CD4-positive, alpha-beta memory T cell (primary cell): ENCODE data around the gene CTDP1. TPM values are rescaled to one million over a fixed set of nuclear protein-coding genes. Genes with fewer than 3 reads are reported as not detected.

Experiments
- CTCF ChIA-PET: fragments of 350-600 bp; sonication (Branson Sonifier 250); formaldehyde crosslinking; loops from one replicate; lab custom pipeline; 2021; ENCODE audit warnings: inconsistent platforms; ENCODE audit not compliant: partially characterized antibody; lab: Charles Lee
- POLR2A ChIA-PET: fragments of 350-600 bp; sonication (Branson Sonifier 250); formaldehyde crosslinking; loops from one replicate; lab custom pipeline; 2021; ENCODE audit not compliant: partially characterized antibody; lab: Charles Lee
- DNase-seq, 5 donors: peaks; one replicate each; pipeline versions ENCODE4 v3.0.0 to v3.0.0-alpha.2; 2020 to 2022; ENCODE audit warnings: mixed read lengths in 1 of 5
- H3K27ac ChIP-seq: one replicate; pipeline ENCODE4 v1.7.0; 2013; ENCODE audit warnings: low read depth, low read length
- H3K27me3 ChIP-seq: 2 replicates; pipeline ENCODE4 v1.7.0; 2013; ENCODE audit warnings: mild to moderate bottlenecking, low read length, moderate library complexity; ENCODE audit not compliant: insufficient read depth
- H3K36me3 ChIP-seq: 2 replicates; pipeline ENCODE4 v1.7.0; 2013; ENCODE audit warnings: mild to moderate bottlenecking, low read length, moderate library complexity; ENCODE audit not compliant: insufficient read depth
- H3K4me1 ChIP-seq: 2 replicates; pipeline ENCODE4 v1.7.0; 2013; ENCODE audit warnings: mild to moderate bottlenecking, low read length, moderate library complexity; ENCODE audit not compliant: insufficient read depth
- H3K4me3 ChIP-seq, 2 donors: one replicate each; pipeline ENCODE4 v1.7.0; 2013; ENCODE audit warnings: low read length in 2 of 2, mild to moderate bottlenecking in 1 of 2
- H3K9me3 ChIP-seq, 2 donors: one replicate each; pipeline ENCODE4 v1.7.0; 2013; ENCODE audit warnings: low read length in 2 of 2, control low read depth in 1 of 2; ENCODE audit not compliant: control insufficient read depth in 1 of 2
- H3K27ac Mint-ChIP-seq, 7 donors: one replicate each; pipeline ENCODE4 v1.8.0; 2020 to 2021; ENCODE audit warnings: mixed read lengths in 7 of 7, mild to moderate bottlenecking in 6 of 7, inconsistent platforms in 3 of 7, moderate library complexity in 3 of 7
- H3K27me3 Mint-ChIP-seq, 2 donors: one replicate each; pipeline ENCODE4 v1.8.0; 2020 to 2021; ENCODE audit warnings: mixed read lengths in 2 of 2
- H3K36me3 Mint-ChIP-seq, 2 donors: one replicate each; pipeline ENCODE4 v1.8.0; 2020 to 2021; ENCODE audit warnings: mixed read lengths in 2 of 2, inconsistent platforms in 1 of 2, mild to moderate bottlenecking in 1 of 2
- H3K4me1 Mint-ChIP-seq, 4 donors: one replicate each; pipeline ENCODE4 v1.8.0; 2020 to 2021; ENCODE audit warnings: mixed read lengths in 4 of 4, mild to moderate bottlenecking in 1 of 4
- H3K4me3 Mint-ChIP-seq, 8 donors: one replicate each; pipeline ENCODE4 v1.8.0; 2020 to 2021; ENCODE audit warnings: mixed read lengths in 8 of 8, mild to moderate bottlenecking in 7 of 8, moderate library complexity in 6 of 8, inconsistent platforms in 3 of 8
- H3K9me3 Mint-ChIP-seq, 8 donors: one replicate each; pipeline ENCODE4 v1.8.0; 2020 to 2021; ENCODE audit warnings: mixed read lengths in 8 of 8, mild to moderate bottlenecking in 5 of 8, inconsistent platforms in 3 of 8, moderate library complexity in 1 of 8
- intact Hi-C: fragments of 100-400 bp; cut with micrococcal nuclease; formaldehyde crosslinking; loops from one replicate; pipeline ENCODE4 v1.15.1; 2023
- polyA plus RNA-seq, 2 donors: library from polyadenylated mRNA; unstranded; fragments of 300-500 nt; fragmentation: Illumina TruSeq; gene quantifications; one replicate each; pipeline ENCODE4 v1.2.3, GENCODE V29; 2021
- total RNA-seq, 2 experiments: library from RNA; stranded (reverse); gene quantifications; one replicate each; pipeline ENCODE4 v1.2.3, GENCODE V29; 2021

The CTDP1 gene
- total RNA-seq = 10 to 100 TPM; 42.6 to 44.5 TPM
- 10 to 100 TPM in 1 of 2 donors, 1 to 10 TPM in 1; 8.5 to 30.2 TPM for polyA plus RNA-seq

- Histone ChIP-seq H3K4me3 (peak within 1 kb of the TSS; percentile 75 to 88), H3K9me3 (no peaks in the 10 kb centered on the region), H3K36me3 (peaks cover 4% of the 10 kb centered on the region), H3K27me3 (no peaks in the 10 kb centered on the region), H3K4me1 (peaks cover 56% of the 10 kb centered on the region), H3K27ac (peak within 1 kb of the TSS; percentile 98)
- H3K9me3 Mint-ChIP-seq = peaks cover 0 to 2% (median 0%) of the 10 kb centered on the region in 8 donors
- ChIA-PET CTCF (no interaction called here), POLR2A (interaction anchor here (0.7 to 2.2 kb wide), 11 partner anchors 51 to 611 kb away, joined by 3 to 9 read pairs (median 5); partner anchors contain the start of genes ATP9B, RBFA and SLC66A2)
- H3K4me1 Mint-ChIP-seq = peaks cover 43 to 68% (median 58%) of the 10 kb centered on the region in 4 donors
- H3K27me3 Mint-ChIP-seq = no peaks in the 10 kb centered on the region
- peak within 1 kb of the TSS; percentile 99 to 100 (median 99) for H3K27ac Mint-ChIP-seq
- peak; percentile 90 to 93 (median 91) for DNase-seq
- H3K4me3 Mint-ChIP-seq = peak within 1 kb of the TSS; percentile 95 to 100 (median 98)
- intact Hi-C loops = loop anchor here (1.0 to 2.0 kb wide), 6 partner anchors 156 to 355 kb away; partner anchors contain the start of genes RBFA and TXNL4A
- peaks cover 17 to 33% of the 10 kb centered on the region in 2 donors for H3K36me3 Mint-ChIP-seq
Measured at GRCh38 chr18:79679552-79680099, at the start of gene CTDP1. TSS of gene CTDP1 (plus strand) at chr18:79679803. CDS start at chr18:79679948, 145 bp downstream.

- POLR2A ChIA-PET = no interaction called here
Measured at GRCh38 chr18:79630281-79631095, 49.1 kb upstream of the CTDP1 start.

DNA sequence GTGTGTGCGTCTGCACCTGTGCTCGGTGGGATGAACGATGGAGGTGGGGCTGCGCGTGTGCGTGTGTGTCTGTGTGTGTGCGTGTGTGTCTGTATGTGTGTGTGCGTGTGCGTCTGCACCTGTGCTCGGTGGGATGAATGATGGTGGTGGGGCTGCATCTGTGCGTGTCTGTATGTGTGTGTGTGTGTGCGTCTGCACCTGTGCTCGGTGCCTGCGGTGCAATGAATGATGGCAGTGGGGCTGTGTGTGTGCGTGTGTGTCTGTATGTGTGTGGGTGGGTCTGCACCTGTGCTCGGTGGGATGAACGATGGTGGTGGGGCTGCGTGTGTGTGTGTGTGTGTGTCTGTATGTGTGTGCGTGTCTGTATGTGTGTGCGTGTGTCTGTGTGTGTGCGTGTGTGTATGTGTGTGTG lies 48.5 kb upstream of the CTDP1 start:
- Mint-ChIP-seq H3K4me3 (peak overlapping the region in 1 of 8 donors; percentile 16), H3K27me3 (no peaks in the 10 kb centered on the region), H3K4me1 (peaks cover 0 to 8% (median 2%) of the 10 kb centered on the region in 4 donors), H3K9me3 (peaks cover 0 to 3% (median 0%) of the 10 kb centered on the region in 8 donors), H3K27ac (peak overlapping the region in 1 of 7 donors; percentile 18), H3K36me3 (no peaks in the 10 kb centered on the region)
- Histone ChIP-seq H3K36me3 (no peaks in the 10 kb centered on the region), H3K27ac (no peak overlapping the region), H3K4me3 (no peak overlapping the region), H3K4me1 (no peaks in the 10 kb centered on the region), H3K9me3 (no peaks in the 10 kb centered on the region), H3K27me3 (no peaks in the 10 kb centered on the region)
- CTCF ChIA-PET = no interaction called here
- POLR2A ChIA-PET = no interaction called here
- intact Hi-C loops = no loop called here
- no peak for DNase-seq

More at GRCh38 chr18:79630281-79631095, 49.1 kb upstream of the CTDP1 start:
- H3K27ac Mint-ChIP-seq = peak overlapping the region in 2 of 7 donors; percentile 18 to 30
- H3K4me1 ChIP-seq = no peaks in the 10 kb centered on the region
- intact Hi-C loops = no loop called here
- H3K9me3 ChIP-seq = no peaks in the 10 kb centered on the region
- no peaks in the 10 kb centered on the region for H3K27me3 ChIP-seq
- no peaks in the 10 kb centered on the region for H3K36me3 ChIP-seq
- no peak for DNase-seq
- CTCF ChIA-PET = no interaction called here
- peaks cover 0 to 8% (median 3%) of the 10 kb centered on the region in 4 donors for H3K4me1 Mint-ChIP-seq
- H3K4me3 Mint-ChIP-seq = peak overlapping the region in 1 of 8 donors; percentile 21
- no peak overlapping the region for H3K4me3 ChIP-seq
- H3K27me3 Mint-ChIP-seq = peaks cover 1% of the 10 kb centered on the region in 2 donors
- no peaks in the 10 kb centered on the region for H3K36me3 Mint-ChIP-seq
- no peak overlapping the region for H3K27ac ChIP-seq
- peaks cover 0 to 3% (median 0%) of the 10 kb centered on the region in 8 donors for H3K9me3 Mint-ChIP-seq

DNA sequence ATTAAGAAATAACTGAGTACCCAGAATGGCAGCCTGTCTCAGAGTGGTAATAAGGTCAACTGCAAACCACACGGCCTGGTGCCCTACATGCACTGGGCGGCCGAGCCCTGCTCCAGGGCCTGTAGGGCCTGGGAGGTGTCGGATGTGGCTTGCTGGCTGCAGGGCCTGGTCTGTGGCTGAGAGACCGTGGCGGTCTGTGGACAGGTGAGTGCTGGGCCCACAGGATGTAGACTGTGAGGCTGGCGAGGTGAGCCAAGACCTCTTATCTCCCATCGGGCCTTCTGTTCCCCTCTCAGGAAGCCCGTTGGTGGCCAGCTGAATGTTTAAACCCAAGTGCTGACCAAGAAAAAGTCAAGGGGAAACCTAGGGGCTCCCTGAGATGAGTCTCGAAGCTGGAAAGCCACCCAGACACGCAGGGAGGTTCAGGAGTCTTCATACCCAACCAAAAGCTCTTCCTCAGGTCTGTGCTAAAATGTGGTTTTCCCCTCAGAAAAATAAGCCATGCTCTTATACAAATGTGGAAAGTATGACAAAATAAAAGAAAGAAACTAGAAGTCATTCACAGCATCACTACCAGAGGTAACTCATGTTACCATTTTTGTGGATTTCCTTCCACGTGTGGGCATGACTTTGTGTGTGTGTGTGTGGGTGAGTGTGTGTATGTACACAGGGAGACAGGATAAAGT lies 47.7 kb upstream of the CTDP1 start:
- H3K4me3 Mint-ChIP-seq = no peak overlapping the region
- POLR2A ChIA-PET = no interaction called here
- Histone ChIP-seq H3K4me3 (no peak overlapping the region), H3K27me3 (no peaks in the 10 kb centered on the region), H3K36me3 (no peaks in the 10 kb centered on the region), H3K4me1 (no peaks in the 10 kb centered on the region), H3K9me3 (no peaks in the 10 kb centered on the region), H3K27ac (no peak overlapping the region)
- no peaks in the 10 kb centered on the region for H3K27me3 Mint-ChIP-seq
- H3K27ac Mint-ChIP-seq = no peak overlapping the region
- H3K4me1 Mint-ChIP-seq = peaks cover 0 to 8% (median 2%) of the 10 kb centered on the region in 4 donors
- CTCF ChIA-PET = no interaction called here
- intact Hi-C loops = no loop called here
- DNase-seq = no peak
- H3K9me3 Mint-ChIP-seq = peaks cover 0 to 3% (median 0%) of the 10 kb centered on the region in 8 donors
- H3K36me3 Mint-ChIP-seq = no peaks in the 10 kb centered on the region

- Histone ChIP-seq H3K4me1 (no peaks in the 10 kb centered on the region), H3K9me3 (no peaks in the 10 kb centered on the region), H3K36me3 (no peaks in the 10 kb centered on the region), H3K27me3 (no peaks in the 10 kb centered on the region), H3K4me3 (no peak overlapping the region), H3K27ac (no peak overlapping the region)
- Mint-ChIP-seq H3K27me3 (peaks cover 0 to 1% of the 10 kb centered on the region in 2 donors), H3K9me3 (peaks cover 0 to 3% (median 0%) of the 10 kb centered on the region in 8 donors), H3K4me3 (no peak overlapping the region), H3K36me3 (no peaks in the 10 kb centered on the region), H3K27ac (no peak overlapping the region), H3K4me1 (peaks cover 0 to 8% (median 2%) of the 10 kb centered on the region in 4 donors)
- POLR2A ChIA-PET = no interaction called here
- CTCF ChIA-PET = no interaction called here
- intact Hi-C loops = no loop called here
- no peak for DNase-seq
Measured at GRCh38 chr18:79632765-79633164, 46.8 kb upstream of the CTDP1 start.

GRCh38 chr18:79634186-79634585 lies 45.4 kb upstream of the CTDP1 start:
- H3K27me3 ChIP-seq = no peaks in the 10 kb centered on the region
- H3K4me1 Mint-ChIP-seq = peaks cover 0 to 8% (median 2%) of the 10 kb centered on the region in 4 donors
- H3K4me3 ChIP-seq = no peak overlapping the region
- peaks cover 0 to 3% (median 0%) of the 10 kb centered on the region in 8 donors for H3K9me3 Mint-ChIP-seq
- ChIA-PET CTCF (interaction anchor here (0.8 kb wide), 1 partner anchor 9 kb away, joined by 3 read pairs; no protein-coding TSS in a partner anchor), POLR2A (no interaction called here)
- no peaks in the 10 kb centered on the region for H3K36me3 Mint-ChIP-seq
- H3K4me1 ChIP-seq = no peaks in the 10 kb centered on the region
- no peak overlapping the region for H3K27ac ChIP-seq
- H3K27ac Mint-ChIP-seq = no peak overlapping the region
- H3K27me3 Mint-ChIP-seq = peaks cover 4 to 7% of the 10 kb centered on the region in 2 donors
- H3K36me3 ChIP-seq = no peaks in the 10 kb centered on the region
- intact Hi-C loops = no loop called here
- H3K9me3 ChIP-seq = no peaks in the 10 kb centered on the region
- no peak for DNase-seq
- H3K4me3 Mint-ChIP-seq = no peak overlapping the region
